ENCODE data around the gene LPCAT1.

GRCh38 chr5:1507014-1507375 is 16.8 kb downstream of the LPCAT1 start:
- no peak for TF ChIP-seq ZNF217 (IDR thresholded peaks at IDR 0.05)
- TF ChIP-seq ZSCAN29 (IDR thresholded peaks at IDR 0.05) = no peak
- TF ChIP-seq SPI1 (IDR thresholded peaks at IDR 0.05; ENCODE audit: borderline replicate concordance, insufficient read depth, low read depth, low read length) = no peak
- TF ChIP-seq, protein P1, sequence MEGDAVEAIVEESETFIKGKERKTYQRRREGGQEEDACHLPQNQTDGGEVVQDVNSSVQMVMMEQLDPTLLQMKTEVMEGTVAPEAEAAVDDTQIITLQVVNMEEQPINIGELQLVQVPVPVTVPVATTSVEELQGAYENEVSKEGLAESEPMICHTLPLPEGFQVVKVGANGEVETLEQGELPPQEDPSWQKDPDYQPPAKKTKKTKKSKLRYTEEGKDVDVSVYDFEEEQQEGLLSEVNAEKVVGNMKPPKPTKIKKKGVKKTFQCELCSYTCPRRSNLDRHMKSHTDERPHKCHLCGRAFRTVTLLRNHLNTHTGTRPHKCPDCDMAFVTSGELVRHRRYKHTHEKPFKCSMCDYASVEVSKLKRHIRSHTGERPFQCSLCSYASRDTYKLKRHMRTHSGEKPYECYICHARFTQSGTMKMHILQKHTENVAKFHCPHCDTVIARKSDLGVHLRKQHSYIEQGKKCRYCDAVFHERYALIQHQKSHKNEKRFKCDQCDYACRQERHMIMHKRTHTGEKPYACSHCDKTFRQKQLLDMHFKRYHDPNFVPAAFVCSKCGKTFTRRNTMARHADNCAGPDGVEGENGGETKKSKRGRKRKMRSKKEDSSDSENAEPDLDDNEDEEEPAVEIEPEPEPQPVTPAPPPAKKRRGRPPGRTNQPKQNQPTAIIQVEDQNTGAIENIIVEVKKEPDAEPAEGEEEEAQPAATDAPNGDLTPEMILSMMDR (IDR thresholded peaks at IDR 0.05 in 2 of 3, conservative IDR thresholded peaks at IDR 0.05 in 1 of 3; ENCODE audit: control insufficient read depth in 2 of 3, extremely low read depth in 1 of 3, insufficient read depth in 1 of 3, low read depth in 3 of 3, low read length in 3 of 3) = no peak
- no peak for TF ChIP-seq BHLHE40 (IDR thresholded peaks at IDR 0.05; ENCODE audit: borderline replicate concordance in 1 of 2, low read depth in 2 of 2, low read length in 1 of 2)
- no peak for TF ChIP-seq POLR2AphosphoS2 (IDR thresholded peaks at IDR 0.05; ENCODE audit: low read depth, low read length)
- no peak for TF ChIP-seq KAT2A (conservative IDR thresholded peaks at IDR 0.05; ENCODE audit: control insufficient read depth, low read depth, low read length)
- no peak for TF ChIP-seq TAF1 (IDR thresholded peaks at IDR 0.05; ENCODE audit: borderline replicate concordance, low read depth, low read length)
- no peak for TF ChIP-seq POLR2AphosphoS5 (IDR thresholded peaks at IDR 0.05; ENCODE audit: low read length)
- TF ChIP-seq JUND (IDR thresholded peaks at IDR 0.05; ENCODE audit: low read depth, low read length) = no peak
- TF ChIP-seq EZH2 (IDR thresholded peaks at IDR 0.05; ENCODE audit: borderline replicate concordance, control insufficient read depth, low read depth, low read length) = no peak
- TF ChIP-seq, protein P2, sequence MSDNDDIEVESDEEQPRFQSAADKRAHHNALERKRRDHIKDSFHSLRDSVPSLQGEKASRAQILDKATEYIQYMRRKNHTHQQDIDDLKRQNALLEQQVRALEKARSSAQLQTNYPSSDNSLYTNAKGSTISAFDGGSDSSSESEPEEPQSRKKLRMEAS (IDR thresholded peaks at IDR 0.05; ENCODE audit: low read depth, low read length) = no peak
- TF ChIP-seq, protein P3, sequence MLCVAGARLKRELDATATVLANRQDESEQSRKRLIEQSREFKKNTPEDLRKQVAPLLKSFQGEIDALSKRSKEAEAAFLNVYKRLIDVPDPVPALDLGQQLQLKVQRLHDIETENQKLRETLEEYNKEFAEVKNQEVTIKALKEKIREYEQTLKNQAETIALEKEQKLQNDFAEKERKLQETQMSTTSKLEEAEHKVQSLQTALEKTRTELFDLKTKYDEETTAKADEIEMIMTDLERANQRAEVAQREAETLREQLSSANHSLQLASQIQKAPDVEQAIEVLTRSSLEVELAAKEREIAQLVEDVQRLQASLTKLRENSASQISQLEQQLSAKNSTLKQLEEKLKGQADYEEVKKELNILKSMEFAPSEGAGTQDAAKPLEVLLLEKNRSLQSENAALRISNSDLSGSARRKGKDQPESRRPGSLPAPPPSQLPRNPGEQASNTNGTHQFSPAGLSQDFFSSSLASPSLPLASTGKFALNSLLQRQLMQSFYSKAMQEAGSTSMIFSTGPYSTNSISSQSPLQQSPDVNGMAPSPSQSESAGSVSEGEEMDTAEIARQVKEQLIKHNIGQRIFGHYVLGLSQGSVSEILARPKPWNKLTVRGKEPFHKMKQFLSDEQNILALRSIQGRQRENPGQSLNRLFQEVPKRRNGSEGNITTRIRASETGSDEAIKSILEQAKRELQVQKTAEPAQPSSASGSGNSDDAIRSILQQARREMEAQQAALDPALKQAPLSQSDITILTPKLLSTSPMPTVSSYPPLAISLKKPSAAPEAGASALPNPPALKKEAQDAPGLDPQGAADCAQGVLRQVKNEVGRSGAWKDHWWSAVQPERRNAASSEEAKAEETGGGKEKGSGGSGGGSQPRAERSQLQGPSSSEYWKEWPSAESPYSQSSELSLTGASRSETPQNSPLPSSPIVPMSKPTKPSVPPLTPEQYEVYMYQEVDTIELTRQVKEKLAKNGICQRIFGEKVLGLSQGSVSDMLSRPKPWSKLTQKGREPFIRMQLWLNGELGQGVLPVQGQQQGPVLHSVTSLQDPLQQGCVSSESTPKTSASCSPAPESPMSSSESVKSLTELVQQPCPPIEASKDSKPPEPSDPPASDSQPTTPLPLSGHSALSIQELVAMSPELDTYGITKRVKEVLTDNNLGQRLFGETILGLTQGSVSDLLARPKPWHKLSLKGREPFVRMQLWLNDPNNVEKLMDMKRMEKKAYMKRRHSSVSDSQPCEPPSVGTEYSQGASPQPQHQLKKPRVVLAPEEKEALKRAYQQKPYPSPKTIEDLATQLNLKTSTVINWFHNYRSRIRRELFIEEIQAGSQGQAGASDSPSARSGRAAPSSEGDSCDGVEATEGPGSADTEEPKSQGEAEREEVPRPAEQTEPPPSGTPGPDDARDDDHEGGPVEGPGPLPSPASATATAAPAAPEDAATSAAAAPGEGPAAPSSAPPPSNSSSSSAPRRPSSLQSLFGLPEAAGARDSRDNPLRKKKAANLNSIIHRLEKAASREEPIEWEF (IDR thresholded peaks at IDR 0.05; ENCODE audit: insufficient replicate concordance, low read depth, low read length) = no peak
